ELR (cell line): ENCODE data around the gene GPAT3.
"Not testable (repeated sequence)": the region's sequence is repeated elsewhere in the genome, so short reads cannot be mapped to it uniquely, and the experiment has no call there.

Experiments
- DNase-seq: peaks from one replicate; pipeline ENCODE4 v3.0.0-alpha.2; 2015; ENCODE audit warnings: low read depth

The GPAT3 gene

DNA sequence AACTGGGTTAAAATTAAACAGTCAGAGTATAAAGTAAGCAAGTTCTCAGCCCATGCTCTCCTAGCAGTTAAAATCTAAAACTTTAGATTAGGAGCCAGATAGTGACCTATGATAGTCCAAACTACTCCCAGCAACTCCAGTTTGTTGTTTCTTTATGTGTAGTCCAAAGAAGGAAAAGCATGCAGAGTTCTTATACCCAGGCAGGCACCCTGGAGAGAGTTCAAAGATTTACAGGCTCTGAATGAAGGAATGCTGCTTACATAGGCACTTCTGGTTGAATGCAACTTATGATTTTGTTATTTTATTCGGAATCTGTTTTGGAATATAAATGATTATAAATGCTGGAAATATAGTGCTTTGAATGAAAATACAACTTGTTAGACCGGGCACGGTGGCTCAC, 67.2 kb downstream of the GPAT3 start:
- no peak for DNase-seq

- no peak for DNase-seq
These were observed 68.4 kb downstream of the GPAT3 start for GRCh38 chr4:83604321-83604720.

DNA sequence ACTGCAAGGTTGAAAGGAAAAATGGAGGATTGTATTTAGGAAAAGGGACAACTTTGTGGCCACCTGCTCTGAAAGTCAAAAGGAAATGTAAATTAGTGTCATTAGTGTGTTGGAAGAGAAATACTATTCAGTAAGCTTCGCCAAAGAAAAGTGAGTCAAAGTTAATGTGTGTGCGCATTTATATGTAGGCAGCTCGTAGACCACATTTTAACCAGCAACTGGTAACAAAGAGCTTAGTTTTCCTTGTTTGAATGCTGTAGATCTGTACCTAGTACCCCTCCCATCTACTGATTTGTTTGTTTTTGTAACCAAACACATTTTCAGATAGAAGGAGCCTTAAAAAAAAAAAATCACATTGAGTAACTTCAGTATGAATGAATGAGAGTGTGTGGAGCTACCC, 69.3 kb downstream of the GPAT3 start:
- DNase-seq, result no peak

DNA sequence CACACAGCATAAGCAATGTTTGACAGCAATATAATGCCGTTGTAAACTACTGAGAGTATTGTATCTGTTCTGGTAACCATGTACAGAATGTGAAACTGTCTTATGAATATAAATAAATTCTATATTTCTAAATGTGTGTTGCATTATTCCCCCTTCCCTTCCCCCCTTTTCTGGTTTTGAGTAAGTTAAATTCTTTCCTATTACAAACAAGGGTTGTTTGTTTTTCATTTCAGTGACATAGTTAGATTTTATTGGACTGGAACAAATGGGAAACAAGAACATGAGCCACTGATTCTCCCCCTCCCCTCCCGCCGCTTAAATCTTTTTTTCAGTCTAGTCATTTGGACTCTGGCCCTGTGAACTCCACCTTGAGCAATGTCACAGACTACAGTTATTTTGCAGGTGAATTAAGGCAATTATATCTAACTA, 69.8 kb downstream of the GPAT3 start:
- no peak for DNase-seq

DNA sequence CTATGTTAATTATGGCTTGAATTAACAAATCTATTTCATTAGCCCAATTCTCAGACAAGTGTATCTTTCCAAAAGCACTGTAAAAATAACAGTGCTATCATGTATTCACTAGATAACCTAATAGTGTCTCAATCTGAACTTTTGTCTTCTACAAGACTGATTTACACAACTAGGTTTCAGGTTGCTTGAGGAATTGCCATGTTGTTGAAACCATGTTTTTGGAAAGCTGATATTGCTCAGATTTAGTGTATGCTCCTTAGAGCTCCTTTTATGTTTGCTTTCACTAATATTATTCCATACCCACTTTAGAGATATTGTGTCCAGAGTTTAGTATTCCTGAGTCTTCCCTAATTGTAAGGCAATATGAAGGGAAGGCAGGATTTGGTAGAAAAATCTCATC, 70.6 kb downstream of the GPAT3 start:
- no peak for DNase-seq

DNA sequence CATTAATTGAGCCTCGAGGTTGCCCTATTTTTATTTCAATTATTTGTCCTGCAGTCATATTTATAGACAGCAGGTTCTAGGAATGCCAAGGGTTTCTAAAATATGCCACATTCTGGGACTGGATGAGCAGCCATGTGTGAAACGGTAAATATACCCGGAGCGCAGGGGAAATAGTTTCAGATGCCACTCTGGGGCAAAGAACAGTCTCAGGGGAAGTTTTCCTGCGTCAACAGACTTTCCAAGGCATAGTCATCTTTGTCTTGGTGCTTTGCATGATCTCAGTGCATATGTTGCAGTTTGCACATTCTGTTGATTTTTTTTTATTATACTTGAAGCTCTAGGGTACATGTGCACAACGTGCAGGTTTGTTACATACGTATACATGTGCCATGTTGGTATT, 71.0 kb downstream of the GPAT3 start:
- DNase-seq, result no peak

DNA sequence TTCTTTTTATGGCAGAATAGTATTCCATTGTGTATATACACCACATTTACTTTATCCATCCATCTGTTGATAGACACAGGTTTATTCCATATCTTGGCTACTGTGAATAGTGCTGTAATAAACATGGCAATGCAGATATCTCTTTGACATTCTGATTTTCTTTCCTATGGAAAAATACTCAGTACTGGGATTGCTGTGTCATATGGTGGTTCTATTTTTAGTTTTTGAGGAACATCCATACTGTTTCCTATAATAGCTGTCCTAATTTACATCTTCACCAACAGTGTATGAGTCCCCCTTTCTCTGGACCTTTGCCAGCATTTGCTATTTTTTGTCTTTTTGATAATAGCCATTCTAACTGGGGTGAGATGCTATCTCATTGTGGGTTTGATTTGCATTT, 73.5 kb downstream of the GPAT3 start:
- DNase-seq, result no peak

DNA sequence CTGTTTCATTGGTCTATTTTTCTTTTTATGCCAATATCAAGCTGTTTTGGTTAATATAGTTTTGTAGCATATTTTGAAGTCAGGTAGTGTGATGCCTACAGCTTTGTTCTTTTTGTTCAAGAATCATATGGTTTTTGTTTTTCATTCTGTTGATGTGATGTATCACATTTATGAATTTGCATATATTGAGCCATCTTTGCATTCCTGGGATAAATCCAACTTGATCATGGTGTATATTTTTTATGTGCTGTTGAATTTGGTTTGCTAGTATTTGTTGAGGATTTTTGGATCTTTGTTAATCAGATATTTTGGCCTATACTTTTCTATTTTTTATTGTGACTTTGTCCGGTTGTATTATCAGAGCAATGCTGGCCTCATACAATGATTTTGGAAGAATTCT, 74.8 kb downstream of the GPAT3 start:
- no peak for DNase-seq

- DNase-seq, result no peak
These were observed 77.1 kb downstream of the GPAT3 start for GRCh38 chr4:83613023-83613422.

DNA sequence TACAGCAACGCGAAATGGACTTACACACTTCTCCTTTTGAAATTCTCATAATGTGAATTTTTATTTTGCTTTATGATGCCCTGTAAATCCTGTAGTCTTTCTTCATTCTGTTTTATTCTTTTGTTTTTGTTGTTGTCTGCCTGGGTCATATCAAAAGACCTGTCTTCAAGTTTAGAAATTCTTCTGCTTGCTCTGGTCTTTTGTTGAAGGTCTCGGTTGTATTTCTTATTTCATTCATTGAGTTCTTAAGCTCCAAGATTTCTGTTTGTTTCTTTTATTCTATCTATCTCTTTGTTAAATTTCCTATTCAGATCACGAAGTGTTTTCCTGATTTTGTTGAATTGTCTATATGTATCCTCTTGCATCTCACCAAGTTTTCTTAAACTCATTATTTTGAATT, 78.1 kb downstream of the GPAT3 start:
- DNase-seq, result no peak

DNA sequence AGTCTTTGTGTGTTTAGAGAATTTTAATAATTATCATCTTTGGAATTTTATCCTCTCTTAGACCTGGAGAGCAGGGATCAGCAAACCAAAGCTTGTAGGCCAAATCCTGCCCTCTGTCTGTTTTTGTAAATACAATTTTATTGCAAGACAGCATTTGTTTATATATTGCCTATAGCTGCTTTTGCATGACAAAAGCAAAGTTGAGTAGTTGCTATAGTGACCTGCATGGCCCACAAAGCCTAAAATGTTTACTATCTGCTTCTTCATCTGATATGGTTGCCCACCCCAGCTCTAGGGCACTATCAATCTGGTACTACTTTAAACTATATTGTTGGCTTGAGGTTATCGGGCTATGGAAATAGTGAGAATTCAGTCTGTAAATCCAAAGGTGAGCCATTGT, 80.3 kb downstream of the GPAT3 start:
- no peak for DNase-seq

DNA sequence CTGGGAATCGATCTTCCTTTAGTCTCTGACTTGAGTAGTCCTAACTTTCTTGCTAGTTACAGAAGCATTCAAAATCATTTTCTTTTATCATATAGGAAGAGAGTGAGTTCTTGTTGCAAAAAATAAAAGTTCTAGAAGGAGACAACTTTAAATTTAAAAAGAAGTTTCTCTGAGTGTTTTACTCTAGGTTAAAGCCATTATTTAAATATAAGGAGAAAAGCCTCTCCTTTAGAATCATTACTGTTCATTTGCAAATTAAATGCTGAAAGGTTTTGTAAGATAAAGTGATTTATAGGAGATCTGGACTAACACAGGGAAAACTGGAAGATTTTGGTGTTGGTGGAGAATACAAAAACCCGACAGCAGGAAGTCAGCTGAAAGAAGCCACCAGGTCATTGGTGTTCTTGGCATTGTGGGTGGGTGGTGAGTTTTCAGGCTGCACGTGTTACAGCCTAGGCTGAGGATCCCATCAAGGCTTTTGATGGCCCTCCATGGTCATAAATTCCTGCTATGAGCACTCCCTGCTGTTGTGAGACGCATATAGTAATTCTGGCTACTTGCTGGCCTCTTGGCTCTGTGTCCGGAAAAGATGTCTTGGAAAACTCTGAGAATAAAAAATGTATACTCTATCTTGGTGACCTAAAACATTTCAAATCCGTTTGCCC, 81.6 kb downstream of the GPAT3 start:
- DNase-seq, result no peak

GRCh38 chr4:83618431-83618830, 82.5 kb downstream of the GPAT3 start:
- DNase-seq, result peak; percentile 88

DNA sequence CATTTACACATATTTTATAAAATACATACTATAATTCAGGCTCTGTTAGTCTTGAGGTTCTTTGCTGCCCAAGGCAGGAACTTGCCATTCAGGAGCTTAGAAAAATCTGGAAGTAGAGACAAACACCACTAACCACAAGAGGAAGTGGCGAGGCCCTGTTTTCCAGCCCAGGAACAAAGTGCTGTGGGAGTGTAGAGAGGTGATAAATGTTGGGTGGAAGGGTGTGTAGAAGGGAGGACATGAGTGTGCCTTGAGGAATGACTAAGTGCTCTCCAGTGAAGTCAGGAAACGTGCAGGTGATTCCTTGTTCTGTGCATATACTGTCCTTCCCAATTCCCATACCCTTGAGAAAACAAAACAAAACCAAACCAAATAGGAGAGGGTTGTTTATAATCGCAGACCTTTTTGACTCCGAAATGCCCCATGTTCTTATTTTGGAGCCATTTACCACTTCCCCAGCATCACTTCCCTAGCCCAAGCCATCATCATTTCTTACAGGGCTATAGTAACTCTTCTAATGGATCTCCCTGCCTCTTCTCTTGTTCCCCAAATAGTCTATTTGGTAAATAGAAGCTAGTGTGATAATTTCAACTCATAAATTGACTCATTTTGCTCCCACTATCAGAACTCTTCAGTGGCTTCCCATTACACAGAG, 83.2 kb downstream of the GPAT3 start:
- peak; percentile 85 for DNase-seq

- not testable (repeated sequence) for DNase-seq
These were observed 86.2 kb downstream of the GPAT3 start for GRCh38 chr4:83622127-83622526.

- no peak for DNase-seq
These were observed 89.9 kb downstream of the GPAT3 start for GRCh38 chr4:83625821-83626220.

GRCh38 chr4:83626245-83626836, 90.4 kb downstream of the GPAT3 start:
- no peak for DNase-seq

GRCh38 chr4:83629945-83630721, 94.2 kb downstream of the GPAT3 start:
- peak; percentile 59 for DNase-seq

- DNase-seq, result no peak
These were observed 95.2 kb downstream of the GPAT3 start for GRCh38 chr4:83631066-83631465.

- no peak for DNase-seq
These were observed 101.0 kb downstream of the GPAT3 start for GRCh38 chr4:83636930-83637329.

DNA sequence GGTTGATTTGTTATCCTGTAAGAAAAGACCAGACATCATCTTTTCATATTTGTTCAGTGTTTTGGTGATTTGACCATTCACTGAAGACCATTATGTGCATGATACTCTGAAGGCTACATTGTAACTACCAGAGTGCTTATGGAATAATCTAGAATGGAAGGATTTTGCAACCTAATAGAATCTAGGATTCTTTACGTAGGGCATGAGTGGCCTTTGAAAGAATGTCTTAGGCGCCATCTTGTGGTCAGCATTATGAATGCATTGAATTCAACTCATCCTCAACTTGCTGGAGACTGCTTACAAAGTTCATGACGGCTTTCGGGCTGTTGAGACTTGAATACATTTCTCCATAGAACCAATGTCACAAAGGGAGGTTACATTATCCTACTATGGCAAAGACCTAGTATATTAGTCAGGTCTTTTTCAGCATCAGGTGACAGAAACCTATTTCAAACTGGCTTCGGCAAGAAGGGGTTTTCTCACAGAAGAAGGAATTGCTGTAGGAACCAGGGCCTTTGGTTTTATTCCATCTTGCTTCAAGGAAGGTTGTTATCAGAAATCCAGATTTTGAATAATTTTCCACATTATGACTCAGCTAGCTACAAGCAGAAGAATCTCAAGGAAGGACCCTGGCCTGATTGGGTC, 104.1 kb downstream of the GPAT3 start:
- DNase-seq, result peak; percentile 79

- no peak for DNase-seq
These were observed 107.1 kb downstream of the GPAT3 start for GRCh38 chr4:83643036-83643435.
